Parathyroid adenoma (tissue), 2 donors: ENCODE results near the gene DOCK10.

Experiments
- H2AFZ ChIP-seq: fragments of 300-600 bp; sonication (generic); one replicate; pipeline ENCODE4 v1.7.0; 2017; ENCODE audit warnings: antibody characterized with exemption, mild to moderate bottlenecking
- H3K27ac ChIP-seq: fragments of 300-600 bp; sonication (generic); one replicate; pipeline ENCODE4 v1.7.0; 2017
- H3K27me3 ChIP-seq: fragments of 300-600 bp; sonication (generic); one replicate; pipeline ENCODE4 v1.7.0; 2017; ENCODE audit warnings: low read length; ENCODE audit not compliant: control insufficient read depth, insufficient read depth
- H3K36me3 ChIP-seq: fragments of 300-600 bp; sonication (generic); one replicate; pipeline ENCODE4 v1.7.0; 2017; ENCODE audit warnings: low read length; ENCODE audit not compliant: control insufficient read depth, insufficient read depth
- H3K4me1 ChIP-seq: fragments of 300-600 bp; sonication (generic); one replicate; pipeline ENCODE4 v1.7.0; 2017; ENCODE audit warnings: control low read depth
- H3K4me2 ChIP-seq: fragments of 300-600 bp; sonication (generic); one replicate; pipeline ENCODE4 v1.7.0; 2017; ENCODE audit warnings: low read length
- H3K4me3 ChIP-seq: fragments of 300-600 bp; sonication (generic); one replicate; pipeline ENCODE4 v1.7.0; 2017; ENCODE audit warnings: low read depth, low read length
- H3K79me2 ChIP-seq: fragments of 300-600 bp; sonication (generic); one replicate; pipeline ENCODE4 v1.7.0; 2017; ENCODE audit warnings: control low read depth
- H3K9ac ChIP-seq: fragments of 300-600 bp; sonication (generic); one replicate; pipeline ENCODE4 v1.7.0; 2017; ENCODE audit warnings: mild to moderate bottlenecking
- H3K9me3 ChIP-seq: fragments of 300-600 bp; sonication (generic); one replicate; pipeline ENCODE4 v1.7.0; 2017; ENCODE audit warnings: low read length; ENCODE audit not compliant: control insufficient read depth
- TF ChIP-seq, protein P1 (sequence below): fragments of 300-600 bp; sonication (generic); IDR thresholded peaks from one replicate; pipeline ENCODE4 v1.7.0; 2017; ENCODE audit warnings: antibody characterized with exemption, mild to moderate bottlenecking
- donor health status: primary hyperparathyroidism.

DOCK10 gene

DNA sequence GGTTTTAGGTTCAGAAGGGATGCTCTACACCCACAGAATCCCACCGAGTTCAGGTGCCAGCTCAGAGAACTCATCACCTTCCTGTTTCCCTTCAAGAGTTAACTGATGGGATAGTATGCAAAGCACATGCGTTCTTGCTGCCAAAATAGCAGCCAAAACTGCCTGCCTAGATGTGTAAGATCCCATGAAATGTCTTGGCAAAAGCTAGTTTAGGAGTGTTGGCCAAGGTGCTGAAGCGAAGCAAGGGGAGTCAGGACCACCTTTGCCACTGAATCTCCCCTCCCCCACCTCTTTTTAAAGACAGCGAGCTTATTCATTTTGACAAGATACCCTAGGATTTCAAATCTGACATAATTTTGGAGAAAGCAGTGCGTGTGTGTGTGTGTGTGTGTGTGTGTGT, 2.1 kb downstream of the DOCK10 start:
- no peak overlapping the region for H3K4me2 ChIP-seq
- H3K27ac ChIP-seq, result no peak overlapping the region
- no peak overlapping the region for H2AFZ ChIP-seq
- no peaks in the 10 kb centered on the region for H3K79me2 ChIP-seq
- no peak overlapping the region for H3K4me3 ChIP-seq
- no peaks in the 10 kb centered on the region for H3K9me3 ChIP-seq
- H3K4me1 ChIP-seq, result no peaks in the 10 kb centered on the region
- no peaks in the 10 kb centered on the region for H3K36me3 ChIP-seq
- TF ChIP-seq, protein P1, sequence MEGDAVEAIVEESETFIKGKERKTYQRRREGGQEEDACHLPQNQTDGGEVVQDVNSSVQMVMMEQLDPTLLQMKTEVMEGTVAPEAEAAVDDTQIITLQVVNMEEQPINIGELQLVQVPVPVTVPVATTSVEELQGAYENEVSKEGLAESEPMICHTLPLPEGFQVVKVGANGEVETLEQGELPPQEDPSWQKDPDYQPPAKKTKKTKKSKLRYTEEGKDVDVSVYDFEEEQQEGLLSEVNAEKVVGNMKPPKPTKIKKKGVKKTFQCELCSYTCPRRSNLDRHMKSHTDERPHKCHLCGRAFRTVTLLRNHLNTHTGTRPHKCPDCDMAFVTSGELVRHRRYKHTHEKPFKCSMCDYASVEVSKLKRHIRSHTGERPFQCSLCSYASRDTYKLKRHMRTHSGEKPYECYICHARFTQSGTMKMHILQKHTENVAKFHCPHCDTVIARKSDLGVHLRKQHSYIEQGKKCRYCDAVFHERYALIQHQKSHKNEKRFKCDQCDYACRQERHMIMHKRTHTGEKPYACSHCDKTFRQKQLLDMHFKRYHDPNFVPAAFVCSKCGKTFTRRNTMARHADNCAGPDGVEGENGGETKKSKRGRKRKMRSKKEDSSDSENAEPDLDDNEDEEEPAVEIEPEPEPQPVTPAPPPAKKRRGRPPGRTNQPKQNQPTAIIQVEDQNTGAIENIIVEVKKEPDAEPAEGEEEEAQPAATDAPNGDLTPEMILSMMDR, result no peak
- no peak overlapping the region for H3K9ac ChIP-seq
- peaks cover 4% of the 10 kb centered on the region for H3K27me3 ChIP-seq

DNA sequence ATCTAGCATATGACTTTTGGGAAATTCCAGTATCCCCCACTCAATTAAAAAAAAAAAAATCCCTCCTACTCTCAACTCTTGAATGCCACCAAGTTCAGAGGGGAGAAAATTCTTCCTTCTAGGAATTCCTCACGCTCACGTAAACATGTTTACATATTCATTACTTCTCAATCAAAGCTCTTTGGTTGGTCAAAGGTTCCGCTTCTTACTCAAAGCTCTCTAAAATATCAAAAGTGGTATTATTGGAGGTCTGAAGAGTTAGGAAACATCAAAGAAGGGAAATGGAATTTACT, 4.1 kb downstream of the DOCK10 start:
- Histone ChIP-seq H3K27ac (no peak overlapping the region), H3K79me2 (no peaks in the 10 kb centered on the region), H3K9me3 (peaks cover 3% of the 10 kb centered on the region), H3K9ac (no peak overlapping the region), H3K4me3 (no peak overlapping the region), H3K36me3 (no peaks in the 10 kb centered on the region), H3K4me1 (no peaks in the 10 kb centered on the region), H3K27me3 (peaks cover 4% of the 10 kb centered on the region), H3K4me2 (no peak overlapping the region), H2AFZ (no peak overlapping the region)
- TF ChIP-seq, protein P1, result no peak

DNA sequence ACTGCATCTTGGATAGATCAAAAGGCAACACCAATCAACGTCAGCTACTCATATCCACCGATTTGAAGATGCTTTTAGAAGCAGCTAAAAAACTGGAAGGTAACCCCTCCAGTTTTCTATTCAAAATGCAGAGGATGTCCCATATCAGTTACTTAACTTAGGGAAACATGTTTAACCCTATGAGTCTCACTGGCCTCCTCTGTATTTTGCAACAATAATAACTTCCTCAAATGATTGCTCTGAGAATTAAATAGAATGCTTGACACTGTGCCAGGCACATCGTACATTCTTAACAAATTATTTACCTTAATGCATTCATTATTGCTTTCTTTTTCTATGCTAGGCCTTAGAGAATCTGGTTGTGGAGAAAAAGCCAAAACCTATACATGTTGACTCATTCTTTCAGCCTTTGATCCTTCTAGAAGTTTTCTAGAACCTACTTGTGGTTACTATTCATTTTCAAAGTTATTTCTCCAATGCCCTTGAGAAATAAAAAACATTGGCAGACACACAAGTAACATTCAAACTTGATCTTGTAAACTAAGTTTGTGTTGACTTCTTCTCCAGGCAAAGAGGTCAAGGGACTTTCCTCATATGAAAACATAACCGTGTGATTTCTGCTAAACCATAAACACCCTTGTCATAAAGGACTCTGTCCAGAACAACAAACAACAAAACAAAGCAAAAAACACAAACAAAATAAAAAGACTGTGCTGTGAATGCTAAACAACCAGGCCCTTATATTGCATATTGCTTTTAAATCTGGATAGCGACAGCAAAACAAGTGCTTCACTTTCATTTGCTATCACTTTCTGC, 4.6 kb downstream of the DOCK10 start:
- H3K4me2 ChIP-seq, result no peak overlapping the region
- no peaks in the 10 kb centered on the region for H3K27me3 ChIP-seq
- TF ChIP-seq, protein P1, result no peak
- no peaks in the 10 kb centered on the region for H3K36me3 ChIP-seq
- peaks cover 3% of the 10 kb centered on the region for H3K9me3 ChIP-seq
- no peaks in the 10 kb centered on the region for H3K79me2 ChIP-seq
- H2AFZ ChIP-seq, result no peak overlapping the region
- no peak overlapping the region for H3K9ac ChIP-seq
- H3K27ac ChIP-seq, result no peak overlapping the region
- no peak overlapping the region for H3K4me3 ChIP-seq
- H3K4me1 ChIP-seq, result no peaks in the 10 kb centered on the region

DNA sequence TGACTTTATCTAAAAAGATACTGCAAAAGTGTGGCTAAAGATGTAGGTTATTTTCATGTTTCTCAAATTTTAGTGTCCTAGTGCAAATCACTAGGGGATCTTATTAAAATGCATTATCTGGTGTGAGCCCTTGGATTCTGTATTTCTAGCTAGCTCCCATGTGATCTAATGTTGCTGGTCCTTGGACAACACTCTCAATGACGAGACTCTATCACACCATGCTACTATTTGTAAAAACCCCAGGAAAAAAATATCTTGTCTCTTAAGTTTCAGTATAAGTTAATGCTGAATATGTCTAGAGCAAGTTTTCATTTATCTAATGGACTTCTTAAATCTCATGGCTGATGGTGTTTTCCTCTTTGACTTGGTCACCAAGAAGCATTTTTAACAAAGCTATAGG, 5.8 kb downstream of the DOCK10 start:
- H3K27ac ChIP-seq, result no peak overlapping the region

More for the DNA sequence above, 5.8 kb downstream of the DOCK10 start:
- no peaks in the 10 kb centered on the region for H3K4me1 ChIP-seq
- H3K9me3 ChIP-seq, result peaks cover 3% of the 10 kb centered on the region
- H3K36me3 ChIP-seq, result no peaks in the 10 kb centered on the region
- no peak overlapping the region for H3K4me2 ChIP-seq
- no peaks in the 10 kb centered on the region for H3K79me2 ChIP-seq
- no peak overlapping the region for H3K4me3 ChIP-seq
- no peak overlapping the region for H2AFZ ChIP-seq
- TF ChIP-seq, protein P1, result no peak
- no peaks in the 10 kb centered on the region for H3K27me3 ChIP-seq
- no peak overlapping the region for H3K9ac ChIP-seq
